ENCODE data around the gene PRKCA.

GRCh38 chr17:66767154-66767933 lies 464.9 kb downstream of the PRKCA start:
- no peak for TF ChIP-seq EP300 (IDR thresholded peaks at IDR 0.05; ENCODE audit: borderline replicate concordance)
- TF ChIP-seq REST (IDR thresholded peaks at IDR 0.05; ENCODE audit: low read depth): no peak
- TF ChIP-seq CEBPB (IDR thresholded peaks at IDR 0.05): no peak
- TF ChIP-seq FOXM1 (IDR thresholded peaks at IDR 0.05; ENCODE audit: borderline replicate concordance, low read depth): no peak
- no peak for TF ChIP-seq RAD21 (IDR thresholded peaks at IDR 0.05; ENCODE audit: low read depth)
- TF ChIP-seq TEAD4 (IDR thresholded peaks at IDR 0.05): no peak
